GM10266 (cell line): ENCODE data around the gene S100A14.

Experiments
- DNase-seq: peaks from one replicate; pipeline ENCODE4 v3.0.0; 2012; ENCODE audit errors: extremely low spot score
- CTCF ChIP-seq: IDR thresholded peaks from 2 replicates; pipeline ENCODE4 v1.5.1; 2012; ENCODE audit warnings: mild to moderate bottlenecking, low read depth; ENCODE audit not compliant: control insufficient read depth, insufficient read depth; ENCODE audit errors: missing control alignments

S100A14 gene

GRCh38 chr1:153631047-153632022 lies 15.2 kb upstream of the S100A14 start:
- no peak for TF ChIP-seq CTCF
- DNase-seq, result no peak

GRCh38 chr1:153630384-153630783 lies 14.3 kb upstream of the S100A14 start:
- DNase-seq, result no peak
- TF ChIP-seq CTCF, result no peak

- no peak for TF ChIP-seq CTCF
- no peak for DNase-seq
Measured at GRCh38 chr1:153629971-153630370, 13.8 kb upstream of the S100A14 start.

- no peak for DNase-seq
- TF ChIP-seq CTCF, result no peak
Measured at GRCh38 chr1:153629343-153629665, 13.2 kb upstream of the S100A14 start.

GRCh38 chr1:153628638-153629342 lies 12.7 kb upstream of the S100A14 start:
- TF ChIP-seq CTCF, result no peak
- no peak for DNase-seq

- no peak for TF ChIP-seq CTCF
- DNase-seq, result no peak
Measured at GRCh38 chr1:153627715-153628626, 11.8 kb upstream of the S100A14 start, which contains the start of gene S100A1. Gene S100A1, plus strand, starts transcription at chr1:153628434. Its CDS starts 2,088 bp downstream, at chr1:153630522.
